Hematopoietic multipotent progenitor cell treated with erythropoietin and hydrocortisone succinate and interleukin-3 and kit ligand, for 8 days (in vitro differentiated cells): Measurements from ENCODE around the gene DMWD.

ENCODE experiments used
- DNase-seq: peaks from one replicate; pipeline ENCODE4 v3.0.0-alpha.2; 2015

Gene DMWD

DNA sequence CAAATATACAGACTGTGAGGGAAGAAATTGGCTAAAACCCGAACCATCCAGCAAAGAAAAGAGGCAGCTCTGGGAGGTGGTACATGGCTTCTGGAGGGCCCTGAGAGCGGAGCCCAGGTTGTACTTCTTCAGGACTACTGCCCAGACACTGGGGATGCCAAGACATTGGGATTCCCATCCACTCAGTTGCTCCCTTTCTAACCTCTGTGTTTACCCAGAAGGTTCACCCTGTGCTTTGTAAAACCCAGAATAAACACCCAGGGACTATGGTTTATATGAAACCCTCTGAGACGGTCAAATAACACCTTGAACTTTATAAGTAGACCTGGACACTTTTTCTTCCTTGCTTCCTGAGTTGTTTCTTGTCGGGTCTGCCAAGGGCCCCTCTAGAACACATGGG is 49.7 kb downstream of the DMWD start:
- DNase-seq = no peak

DNA sequence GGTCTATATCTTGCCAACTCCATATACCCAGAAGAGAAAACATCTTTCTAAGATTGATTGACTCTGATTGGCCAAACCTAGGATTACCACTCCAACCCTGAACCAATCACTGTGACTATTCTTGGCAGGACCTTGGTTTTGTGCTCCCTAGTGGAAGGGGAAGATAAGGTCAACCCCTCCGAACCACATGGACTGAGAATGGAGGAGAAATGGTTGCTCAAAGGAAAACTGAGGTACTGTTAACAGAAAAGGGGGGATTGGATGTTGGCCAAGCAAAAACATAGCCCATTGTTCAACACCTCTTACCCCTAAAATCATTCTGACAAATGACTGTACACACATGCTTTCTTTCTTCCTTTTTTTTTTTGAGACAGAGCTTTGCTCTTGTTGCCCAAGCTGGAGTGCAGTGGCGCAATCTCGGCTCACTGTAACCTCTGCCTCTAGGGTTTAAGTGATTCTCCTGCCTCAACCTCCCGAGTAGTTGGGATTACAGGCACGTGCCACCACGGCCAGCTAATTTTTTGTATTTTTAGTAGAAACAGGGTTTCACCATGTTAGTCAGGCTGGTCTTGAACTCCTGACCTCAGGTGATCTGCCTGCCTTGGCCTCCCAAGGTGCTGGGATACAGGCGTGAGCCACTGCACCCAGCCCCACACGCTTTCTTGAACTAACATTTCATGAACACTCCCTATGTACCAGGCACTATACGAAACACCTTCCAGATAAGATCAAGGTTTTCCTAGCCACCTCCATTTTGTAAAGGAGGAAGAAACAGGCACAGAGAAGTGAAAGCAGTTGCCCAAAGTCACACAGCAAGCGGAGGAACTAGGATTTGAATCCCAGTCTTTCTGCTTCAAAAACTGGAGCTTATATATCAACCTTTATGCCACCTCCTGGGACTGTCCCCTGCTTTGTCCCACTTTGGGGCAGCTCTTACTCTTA is 52.9 kb downstream of the DMWD start:
- peak; percentile 58 for DNase-seq

DNA sequence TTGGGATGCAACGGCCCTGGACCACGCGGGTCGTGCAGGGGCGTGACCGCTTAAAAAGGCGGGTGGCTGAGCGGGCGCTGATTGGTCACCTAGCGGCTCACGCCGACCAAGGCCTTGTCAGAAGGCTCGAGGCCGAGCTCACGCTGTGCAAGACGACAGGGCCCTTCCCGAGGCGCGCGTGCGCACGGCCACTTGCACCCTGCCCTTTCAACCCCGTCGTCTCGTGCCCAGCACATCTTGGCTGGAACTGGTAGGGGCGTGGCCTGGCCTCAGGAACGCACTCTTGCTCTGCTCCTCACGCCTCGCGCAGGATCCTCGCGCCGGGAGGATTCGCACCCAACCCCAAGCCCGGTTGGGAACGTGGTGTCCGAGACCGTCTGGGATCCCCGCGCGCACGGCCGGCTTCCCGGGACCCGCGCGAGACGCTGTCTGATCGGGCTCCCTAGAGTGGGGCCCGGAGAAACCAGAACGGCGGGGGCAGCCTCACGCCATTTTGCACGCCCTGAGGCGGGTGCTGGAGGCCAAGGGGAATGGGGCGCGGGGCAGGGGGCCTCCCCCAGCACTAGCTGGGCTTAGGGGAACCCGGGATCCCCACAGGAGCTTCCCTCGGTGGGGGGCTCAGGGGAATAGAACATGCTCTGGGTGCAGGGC is 59.4 kb downstream of the DMWD start, which contains the start of gene MEIOSIN:
MEIOSIN (plus strand) TSS at position 280 of the 651 bp plus-strand sequence. CDS start 1,938 bp downstream, outside the sequence.
- no peak for DNase-seq
